Stimulated activated CD4-positive, alpha-beta T cell treated with anti-CD3 and anti-CD28 coated beads, Interleukin-12 subunit alpha, Interleukin-12 subunit beta, amount 100 ng/mL, for 48 hours (primary cell): ENCODE results near the gene PDCD1.

ENCODE experiments used
- DNase-seq, 3 donors: peaks; one replicate each; pipeline ENCODE4 v3.0.0-alpha.2; 2020; ENCODE audit warnings: low read depth in 2 of 3, low spot score in 1 of 3

PDCD1 gene

GRCh38 chr2:241852981-241853631 lies 5.6 kb downstream of the PDCD1 start:
- no peak for DNase-seq

GRCh38 chr2:241852116-241852980 lies 6.3 kb downstream of the PDCD1 start:
- no peak for DNase-seq

DNA sequence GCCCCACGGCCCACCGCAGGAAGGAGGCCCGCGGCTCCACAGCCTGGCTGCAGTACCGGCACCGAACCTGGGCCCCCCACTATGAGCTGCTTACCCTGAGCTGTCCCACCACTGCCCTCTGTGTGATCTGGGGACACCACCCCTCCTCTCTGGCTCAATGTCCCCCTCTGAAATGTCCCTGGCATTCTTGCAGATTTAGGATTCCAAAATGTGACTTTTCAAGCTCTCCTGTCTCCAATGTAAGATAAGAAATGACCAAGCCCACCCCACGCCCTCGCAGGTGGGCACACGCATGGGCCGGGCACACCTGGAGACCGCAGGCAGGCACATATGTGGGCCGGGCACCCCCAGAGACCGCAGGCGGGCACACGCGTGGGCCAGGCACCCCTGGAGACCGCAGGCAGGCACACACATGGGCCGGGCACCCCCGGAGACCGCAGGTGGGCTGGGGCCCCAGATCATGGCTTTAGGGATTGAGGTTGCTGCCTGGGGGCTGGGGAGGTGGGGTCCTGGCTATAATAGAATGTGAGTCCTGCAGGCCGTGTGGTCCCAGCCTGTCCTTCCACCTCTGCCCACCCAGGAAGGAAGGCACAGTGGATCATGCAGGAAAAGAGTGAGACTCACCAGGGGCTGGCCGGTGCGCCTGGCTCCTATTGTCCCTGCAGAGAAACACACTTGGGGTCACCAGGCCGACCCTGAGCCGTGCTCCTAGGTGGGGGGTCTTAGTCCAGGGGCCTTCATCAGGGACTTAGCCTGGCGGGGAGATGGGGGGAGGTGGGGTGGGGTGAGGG lies 7.2 kb downstream of the PDCD1 start:
- DNase-seq: no peak

GRCh38 chr2:241850544-241851324 lies 8.0 kb downstream of the PDCD1 start:
- DNase-seq: no peak

DNA sequence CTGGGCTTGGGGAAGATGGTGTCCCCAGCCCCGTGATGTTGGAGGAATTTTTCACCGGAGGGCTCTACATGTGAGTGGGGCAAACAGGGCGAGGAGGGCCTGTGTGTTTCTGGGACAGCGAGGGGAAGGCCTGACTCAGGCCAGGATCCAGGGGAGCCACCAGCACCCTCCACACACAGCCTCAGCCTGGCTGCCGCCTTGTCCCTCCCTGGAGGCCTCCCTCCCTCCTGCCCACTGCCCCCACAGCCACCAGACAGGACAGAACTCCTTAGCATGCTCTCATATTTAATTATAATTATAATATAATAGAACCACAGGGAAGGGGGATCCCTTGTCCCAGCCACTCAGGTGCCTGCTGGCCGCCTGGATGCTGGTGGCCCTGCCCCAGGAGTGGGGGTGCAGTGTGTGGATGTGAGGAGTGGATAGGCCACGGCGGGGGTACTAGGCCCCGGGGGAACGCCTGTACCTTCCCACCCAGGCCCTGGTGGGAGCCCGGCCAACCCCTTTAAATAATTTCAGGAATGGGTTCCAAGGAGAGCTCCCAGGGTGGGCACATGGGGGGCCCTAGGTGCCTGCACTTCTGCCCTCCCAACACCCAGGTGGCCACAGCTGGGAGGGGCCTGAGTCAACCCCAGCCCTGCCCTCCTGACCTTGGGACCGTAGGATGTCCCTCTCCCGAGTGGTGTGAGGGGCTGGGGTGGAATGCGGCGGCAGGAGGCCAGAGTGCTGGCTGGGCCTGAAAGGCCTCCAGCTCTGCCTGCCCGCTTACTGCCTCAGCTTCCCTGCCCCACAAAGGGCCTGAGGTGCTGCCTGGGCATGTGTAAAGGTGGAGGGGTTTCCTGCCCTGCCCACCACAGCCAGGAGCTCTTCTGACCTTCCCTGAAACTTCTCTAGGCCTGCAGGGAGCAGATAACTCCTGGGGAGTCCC lies 8.8 kb downstream of the PDCD1 start:
- no peak for DNase-seq

GRCh38 chr2:241848761-241849615 lies 9.7 kb downstream of the PDCD1 start:
- no peak for DNase-seq

DNA sequence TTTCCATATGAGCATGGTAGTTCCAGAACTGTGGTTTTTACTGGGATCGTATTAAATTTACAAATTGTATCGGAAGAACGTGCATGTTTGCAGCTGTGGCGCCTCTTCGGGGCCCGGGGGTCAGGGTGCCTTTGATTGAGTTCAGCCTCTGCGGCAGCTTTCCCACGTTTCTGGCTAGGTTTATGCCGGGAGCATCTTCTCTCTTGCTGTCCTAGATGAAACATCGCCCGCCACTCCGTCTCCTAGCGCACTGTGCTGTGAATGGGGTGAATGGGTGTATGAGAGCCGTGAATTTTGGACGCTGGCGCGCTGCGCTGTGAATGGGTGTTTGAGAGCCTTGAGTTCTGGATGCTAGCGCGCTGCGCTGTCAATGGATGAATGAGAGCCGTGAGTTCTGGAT lies 12.3 kb downstream of the PDCD1 start:
- DNase-seq: no peak

GRCh38 chr2:241844831-241845578 lies 13.7 kb downstream of the PDCD1 start:
- DNase-seq: no peak

- DNase-seq: peak; percentile 80 to 88 (median 81)
Measured at GRCh38 chr2:241844066-241844728, 14.5 kb downstream of the PDCD1 start.

GRCh38 chr2:241843321-241844065 lies 15.2 kb downstream of the PDCD1 start:
- no peak for DNase-seq

GRCh38 chr2:241842620-241843211 lies 16.0 kb downstream of the PDCD1 start:
- peak in 1 of 3 donors; percentile 37 for DNase-seq

DNA sequence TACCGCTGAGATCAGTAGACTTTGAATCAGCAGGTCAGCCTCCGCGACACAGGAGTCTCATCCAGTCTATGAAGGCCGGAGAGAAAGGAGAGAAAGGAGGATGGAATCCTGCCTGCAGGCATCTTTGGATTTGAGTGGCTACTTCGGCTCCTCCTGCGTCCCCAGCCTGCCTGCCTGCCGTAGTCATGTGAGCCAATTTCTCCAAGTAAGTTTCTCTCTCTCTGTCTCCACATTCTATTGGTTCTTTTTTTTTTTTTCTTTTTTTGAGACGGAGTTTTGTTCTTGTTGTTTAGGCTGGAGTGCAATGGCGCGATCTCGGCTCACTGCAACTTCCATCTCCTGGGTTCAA lies 16.7 kb downstream of the PDCD1 start:
- DNase-seq: no peak

GRCh38 chr2:241841181-241842066 lies 17.3 kb downstream of the PDCD1 start:
- no peak for DNase-seq

GRCh38 chr2:241837197-241837965 lies 21.3 kb downstream of the PDCD1 start:
- DNase-seq: no peak

GRCh38 chr2:241836292-241836691 lies 22.4 kb downstream of the PDCD1 start:
- DNase-seq: no peak
